Immature natural killer cell (primary cell): ENCODE data around the gene CCDC159. TPM values are rescaled to one million over a fixed set of nuclear protein-coding genes. Genes with fewer than 3 reads are reported as not detected.

ENCODE experiments used
- DNase-seq, 3 donors: peaks; one replicate each; pipeline ENCODE4 v3.0.0; 2022; ENCODE audit warnings: mixed read lengths in 1 of 3
- H3K27ac Mint-ChIP-seq, 6 donors: one replicate each; pipeline ENCODE4 v1.8.0; 2020; ENCODE audit warnings: mixed read lengths in 6 of 6, mild to moderate bottlenecking in 5 of 6, inconsistent platforms in 4 of 6, moderate library complexity in 3 of 6
- H3K27me3 Mint-ChIP-seq, 3 donors: one replicate each; pipeline ENCODE4 v1.8.0; 2020 to 2021; ENCODE audit warnings: low read depth in 3 of 3, mild to moderate bottlenecking in 3 of 3, mixed read lengths in 3 of 3, moderate library complexity in 3 of 3, inconsistent platforms in 1 of 3
- H3K36me3 Mint-ChIP-seq, 3 donors: one replicate each; pipeline ENCODE4 v1.8.0; 2020; ENCODE audit warnings: mixed read lengths in 3 of 3, inconsistent platforms in 2 of 3, mild to moderate bottlenecking in 2 of 3
- H3K4me1 Mint-ChIP-seq, 2 donors: one replicate each; pipeline ENCODE4 v1.8.0; 2020; ENCODE audit warnings: inconsistent platforms in 2 of 2, mild to moderate bottlenecking in 2 of 2, mixed read lengths in 2 of 2, moderate library complexity in 1 of 2
- H3K4me3 Mint-ChIP-seq, 5 donors: one replicate each; pipeline ENCODE4 v1.8.0; 2020; ENCODE audit warnings: mild to moderate bottlenecking in 5 of 5, mixed read lengths in 5 of 5, inconsistent platforms in 3 of 5, moderate library complexity in 3 of 5
- H3K9me3 Mint-ChIP-seq, 6 donors: one replicate each; pipeline ENCODE4 v1.8.0; 2020; ENCODE audit warnings: mild to moderate bottlenecking in 6 of 6, mixed read lengths in 6 of 6, inconsistent platforms in 4 of 6, moderate library complexity in 3 of 6
- polyA plus RNA-seq, 3 donors: library from polyadenylated mRNA; unstranded; fragments of 300-500 nt; fragmentation: Illumina TruSeq; gene quantifications; one replicate each; pipeline ENCODE4 v1.2.3, GENCODE V29; 2021

The CCDC159 gene
- polyA plus RNA-seq, 3 donors from 2014 or later: 26.5 to 32.4 (median 28.8) TPM

DNA sequence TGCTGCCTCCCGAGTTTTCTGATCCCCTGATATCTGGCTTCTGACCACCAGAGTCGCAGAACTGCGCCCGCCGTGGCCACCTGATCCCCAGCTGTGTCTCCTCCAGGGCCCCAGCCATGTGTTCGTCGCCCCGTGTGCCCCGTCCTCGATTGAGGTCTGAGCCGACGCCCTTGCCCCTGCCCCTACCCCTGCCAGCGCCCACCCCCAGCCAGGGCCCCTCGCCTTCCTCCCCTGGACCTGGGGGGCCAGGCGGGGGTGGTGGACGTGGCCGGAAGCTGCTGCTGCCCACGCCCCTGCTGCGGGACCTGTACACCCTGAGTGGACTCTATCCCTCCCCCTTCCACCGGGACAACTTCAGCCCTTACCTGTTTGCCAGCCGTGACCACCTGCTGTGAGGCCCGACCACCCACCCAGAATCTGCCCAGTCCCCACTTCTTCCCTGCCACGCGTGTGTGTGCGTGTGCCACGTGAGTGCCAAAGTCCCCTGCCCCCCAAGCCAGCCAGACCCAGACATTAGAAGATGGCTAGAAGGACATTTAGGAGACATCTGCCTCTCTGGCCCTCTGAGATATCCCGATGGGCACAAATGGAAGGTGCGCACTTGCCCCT is 18.1 kb downstream of the CCDC159 start:
- Mint-ChIP-seq H3K36me3 (peaks cover 3% of the 10 kb centered on the region in 3 donors), H3K4me1 (no peaks in the 10 kb centered on the region), H3K27me3 (peaks cover 0 to 4% (median 2%) of the 10 kb centered on the region in 3 donors), H3K4me3 (no peak overlapping the region), H3K27ac (no peak overlapping the region), H3K9me3 (no peaks in the 10 kb centered on the region)
- no peak for DNase-seq

GRCh38 chr19:11364935-11365334 is 18.6 kb downstream of the CCDC159 start:
- H3K9me3 Mint-ChIP-seq: no peaks in the 10 kb centered on the region
- H3K4me3 Mint-ChIP-seq: no peak overlapping the region
- no peaks in the 10 kb centered on the region for H3K4me1 Mint-ChIP-seq
- peaks cover 3 to 5% (median 3%) of the 10 kb centered on the region in 3 donors for H3K36me3 Mint-ChIP-seq
- no peak overlapping the region for H3K27ac Mint-ChIP-seq
- no peak for DNase-seq
- H3K27me3 Mint-ChIP-seq: peaks cover 0 to 4% (median 2%) of the 10 kb centered on the region in 3 donors

GRCh38 chr19:11365557-11366117 is 19.3 kb downstream of the CCDC159 start:
- Mint-ChIP-seq H3K4me1 (no peaks in the 10 kb centered on the region), H3K27ac (no peak overlapping the region), H3K4me3 (no peak overlapping the region), H3K36me3 (peaks cover 3 to 6% (median 5%) of the 10 kb centered on the region in 3 donors), H3K27me3 (peaks cover 0 to 4% (median 2%) of the 10 kb centered on the region in 3 donors), H3K9me3 (no peaks in the 10 kb centered on the region)
- no peak for DNase-seq

GRCh38 chr19:11367528-11367927 is 21.2 kb downstream of the CCDC159 start:
- Mint-ChIP-seq H3K36me3 (peaks cover 6 to 12% (median 10%) of the 10 kb centered on the region in 3 donors), H3K9me3 (no peaks in the 10 kb centered on the region), H3K27ac (no peak overlapping the region), H3K4me1 (no peaks in the 10 kb centered on the region), H3K27me3 (peaks cover 0 to 4% (median 0%) of the 10 kb centered on the region in 3 donors), H3K4me3 (no peak overlapping the region)
- DNase-seq: no peak

GRCh38 chr19:11370744-11371143 is 24.4 kb downstream of the CCDC159 start:
- Mint-ChIP-seq H3K9me3 (no peaks in the 10 kb centered on the region), H3K4me1 (peaks cover 0 to 5% of the 10 kb centered on the region in 2 donors), H3K27ac (no peak overlapping the region), H3K4me3 (no peak overlapping the region), H3K27me3 (peaks cover 0 to 4% (median 0%) of the 10 kb centered on the region in 3 donors), H3K36me3 (peaks cover 6 to 12% (median 10%) of the 10 kb centered on the region in 3 donors)
- DNase-seq: no peak

- DNase-seq: no peak
- H3K4me3 Mint-ChIP-seq: peak overlapping the region in 3 of 5 donors; percentile 15 to 57 (median 38)
- H3K4me1 Mint-ChIP-seq: peaks cover 0 to 14% of the 10 kb centered on the region in 2 donors
- peaks cover 11 to 16% (median 11%) of the 10 kb centered on the region in 3 donors for H3K36me3 Mint-ChIP-seq
- peak overlapping the region in 2 of 6 donors; percentile 29 to 55 for H3K27ac Mint-ChIP-seq
- no peaks in the 10 kb centered on the region for H3K9me3 Mint-ChIP-seq
- peaks cover 0 to 2% (median 0%) of the 10 kb centered on the region in 3 donors for H3K27me3 Mint-ChIP-seq
These were observed 27.0 kb downstream of the CCDC159 start for GRCh38 chr19:11373166-11373884.

DNA sequence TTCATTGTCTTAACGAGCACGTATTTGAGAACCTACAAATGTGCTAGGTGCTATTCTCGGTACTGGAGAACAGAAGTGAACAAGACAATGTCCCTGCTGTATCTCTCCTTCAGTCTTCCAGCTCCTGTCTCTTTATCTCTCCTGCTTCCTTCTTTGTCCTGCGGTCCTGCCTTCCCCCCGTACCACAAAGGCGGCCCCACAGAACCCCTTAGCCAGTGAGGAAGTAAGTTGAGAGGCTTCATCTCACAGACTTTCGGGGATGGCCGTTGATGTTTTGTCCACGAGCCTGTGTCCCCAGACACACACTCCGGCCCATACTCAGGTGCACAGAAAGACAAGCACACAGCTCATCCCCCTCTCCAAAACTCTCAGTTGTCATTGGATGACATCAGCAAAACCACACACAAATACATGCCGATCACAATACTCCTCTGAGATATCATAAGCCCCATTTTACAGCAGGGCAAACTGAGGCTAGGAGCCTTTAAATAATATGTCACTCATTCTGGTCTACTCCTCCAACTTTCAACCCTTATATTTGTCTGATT is 27.6 kb downstream of the CCDC159 start:
- no peak overlapping the region for H3K27ac Mint-ChIP-seq
- no peaks in the 10 kb centered on the region for H3K27me3 Mint-ChIP-seq
- H3K4me3 Mint-ChIP-seq: no peak overlapping the region
- no peaks in the 10 kb centered on the region for H3K9me3 Mint-ChIP-seq
- DNase-seq: no peak
- H3K4me1 Mint-ChIP-seq: peaks cover 0 to 14% of the 10 kb centered on the region in 2 donors
- H3K36me3 Mint-ChIP-seq: peaks cover 11 to 16% (median 11%) of the 10 kb centered on the region in 3 donors

DNA sequence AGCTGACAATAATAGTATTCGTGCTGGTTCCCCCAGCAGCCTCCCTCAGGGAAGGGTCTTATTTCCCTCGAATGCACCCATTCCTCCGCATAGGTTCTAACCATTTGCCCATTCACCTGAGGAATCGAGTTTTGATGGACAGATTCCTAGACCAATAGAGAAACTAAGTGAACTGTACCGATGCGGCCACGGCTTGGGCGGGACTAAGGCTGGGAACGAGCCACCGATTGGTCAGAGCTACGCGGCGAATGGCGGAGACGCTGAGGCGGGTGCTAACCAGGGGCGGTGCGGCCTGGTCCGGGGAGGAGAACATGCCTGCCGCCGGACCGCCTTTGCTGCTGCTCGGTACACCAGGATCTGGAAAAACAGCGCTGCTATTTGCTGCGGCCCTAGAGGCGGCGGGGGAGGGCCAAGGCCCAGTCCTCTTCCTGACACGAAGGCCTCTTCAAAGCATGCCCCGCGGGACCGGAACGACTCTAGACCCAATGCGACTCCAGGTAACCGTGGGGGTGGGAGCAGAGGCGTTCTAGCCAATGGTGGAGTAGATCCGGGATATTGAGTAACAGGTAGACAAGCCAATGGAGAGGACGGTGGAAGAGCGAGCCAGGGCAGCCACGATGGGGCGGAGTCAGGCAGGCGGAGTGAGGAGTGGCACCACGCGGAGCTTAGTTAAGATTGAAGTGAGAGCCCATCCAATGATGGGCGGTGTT is 28.3 kb downstream of the CCDC159 start, which contains the start of gene SWSAP1:
Gene SWSAP1, plus strand, starts transcription at position 234 of the 710 bp plus-strand sequence. Its CDS starts 15 bp downstream, at position 249.
- Mint-ChIP-seq H3K27ac (no peak within 1 kb of the TSS), H3K36me3 (peaks cover 8 to 12% (median 11%) of the 10 kb centered on the region in 3 donors), H3K4me3 (peak within 1 kb of the TSS in 1 of 5 donors; percentile 38)

DNA sequence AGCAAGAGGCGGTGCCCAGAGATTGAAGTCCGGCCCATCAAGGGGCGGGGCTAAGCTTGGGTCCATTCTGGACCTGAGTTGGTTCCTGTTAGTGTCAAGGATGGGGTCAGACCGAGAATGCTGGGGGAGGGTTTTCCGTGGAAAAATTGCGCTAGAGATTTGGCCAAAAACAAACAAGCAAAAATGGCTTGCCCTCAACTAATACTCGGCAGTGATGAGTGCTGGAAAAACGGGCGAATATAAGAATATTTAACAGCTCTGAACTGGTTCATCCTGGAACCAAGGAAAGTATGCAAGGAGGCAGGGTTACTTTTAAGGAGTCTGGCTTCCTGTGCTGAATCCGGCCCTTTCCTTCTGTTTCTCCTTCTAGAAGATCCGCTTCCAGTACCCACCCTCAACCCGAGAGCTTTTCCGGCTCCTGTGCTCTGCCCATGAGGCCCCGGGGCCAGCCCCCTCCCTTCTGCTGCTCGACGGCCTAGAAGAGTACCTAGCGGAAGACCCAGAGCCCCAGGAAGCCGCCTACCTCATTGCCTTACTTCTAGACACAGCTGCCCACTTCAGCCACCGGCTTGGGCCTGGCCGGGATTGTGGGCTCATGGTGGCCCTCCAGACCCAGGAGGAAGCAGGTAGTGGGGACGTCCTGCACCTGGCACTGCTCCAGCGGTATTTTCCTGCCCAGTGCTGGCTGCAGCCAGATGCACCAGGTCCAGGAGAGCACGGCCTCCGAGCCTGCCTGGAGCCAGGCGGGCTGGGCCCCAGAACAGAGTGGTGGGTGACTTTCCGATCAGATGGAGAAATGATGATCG is 29.0 kb downstream of the CCDC159 start:
- Mint-ChIP-seq H3K4me3 (no peak overlapping the region), H3K36me3 (peaks cover 8 to 11% (median 11%) of the 10 kb centered on the region in 3 donors), H3K27me3 (no peaks in the 10 kb centered on the region), H3K9me3 (no peaks in the 10 kb centered on the region), H3K4me1 (peaks cover 5 to 19% of the 10 kb centered on the region in 2 donors), H3K27ac (no peak overlapping the region)
- peak; percentile 59 to 68 (median 68) for DNase-seq

More for the DNA sequence above, 28.3 kb downstream of the CCDC159 start, which contains the start of gene SWSAP1:
- H3K4me1 Mint-ChIP-seq: peaks cover 0 to 14% of the 10 kb centered on the region in 2 donors
- no peaks in the 10 kb centered on the region for H3K27me3 Mint-ChIP-seq
- H3K9me3 Mint-ChIP-seq: no peaks in the 10 kb centered on the region
- DNase-seq: peak; percentile 98 to 99 (median 99)

DNA sequence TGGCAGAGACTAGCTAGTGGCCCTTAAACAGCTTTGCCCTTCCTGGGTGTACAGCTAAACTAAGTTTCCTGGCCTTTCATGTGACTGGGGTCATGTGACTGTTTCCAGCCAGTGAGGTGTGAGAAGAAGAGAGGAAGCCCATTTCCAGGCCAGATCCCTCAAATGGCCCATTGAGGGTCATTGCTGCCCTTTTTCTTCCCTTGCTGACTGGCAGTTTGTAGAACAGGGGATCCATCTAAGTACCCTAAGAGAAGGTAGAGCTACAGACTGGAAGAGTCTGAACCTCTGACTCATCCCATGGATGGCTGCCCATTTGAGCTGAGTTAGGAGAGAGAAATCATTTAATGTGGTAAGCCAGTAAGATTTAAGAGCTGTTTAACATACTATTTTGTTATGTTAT is 30.9 kb downstream of the CCDC159 start:
- Mint-ChIP-seq H3K4me1 (peaks cover 21 to 36% of the 10 kb centered on the region in 2 donors), H3K9me3 (no peaks in the 10 kb centered on the region), H3K27ac (peak overlapping the region; percentile 18 to 87 (median 72)), H3K4me3 (peak overlapping the region in 4 of 5 donors; percentile 3 to 64 (median 47)), H3K27me3 (peaks cover 9 to 15% (median 13%) of the 10 kb centered on the region in 3 donors), H3K36me3 (peaks cover 4% of the 10 kb centered on the region in 3 donors)
- no peak for DNase-seq

GRCh38 chr19:11377756-11378155 is 31.4 kb downstream of the CCDC159 start:
- no peak for DNase-seq
- Mint-ChIP-seq H3K27me3 (peaks cover 9 to 19% (median 16%) of the 10 kb centered on the region in 3 donors), H3K4me1 (peaks cover 25 to 39% of the 10 kb centered on the region in 2 donors)

DNA sequence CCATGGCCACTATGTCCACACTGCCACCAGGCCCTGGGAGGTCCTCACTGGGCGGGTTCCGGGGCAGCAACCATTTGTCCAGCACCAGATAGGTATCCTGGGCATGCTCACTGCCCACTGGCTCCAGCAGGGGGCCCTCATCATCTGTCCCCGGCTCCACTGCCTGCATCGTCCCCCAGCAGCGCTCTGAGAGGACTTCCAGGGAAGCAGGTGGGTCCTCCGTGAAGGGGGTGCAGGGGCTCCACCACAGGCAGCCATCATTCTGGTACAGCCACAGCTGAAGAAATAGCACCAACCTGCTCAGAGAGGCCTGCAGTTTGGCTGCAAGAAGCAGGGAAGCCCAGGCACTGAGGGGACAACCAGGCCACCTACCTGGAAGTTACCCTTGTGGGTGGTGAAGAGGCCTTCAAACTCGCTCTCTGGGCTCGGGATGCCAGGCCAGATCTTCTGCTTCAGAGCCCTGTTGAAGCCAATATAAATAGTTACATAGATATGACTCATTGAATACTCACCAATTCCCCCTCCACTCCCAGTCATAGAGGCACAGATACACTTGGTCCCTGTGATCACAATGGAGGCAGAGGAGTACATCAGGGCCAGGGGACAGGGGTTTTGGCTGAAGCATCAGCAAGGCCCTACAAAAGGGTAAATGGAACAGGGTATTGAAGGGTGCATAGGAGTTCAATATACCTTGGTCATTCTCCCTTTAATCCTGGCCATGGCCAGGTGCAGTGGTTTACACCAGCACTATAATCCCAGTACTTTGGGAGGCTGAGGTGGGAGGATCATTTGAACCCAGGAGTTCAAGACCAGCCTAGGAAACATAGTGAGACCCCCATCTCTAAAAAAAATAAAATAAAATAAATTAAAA is 32.2 kb downstream of the CCDC159 start:
- H3K36me3 Mint-ChIP-seq: peaks cover 4% of the 10 kb centered on the region in 3 donors
- peak overlapping the region in 3 of 5 donors; percentile 17 to 50 (median 21) for H3K4me3 Mint-ChIP-seq
- H3K27ac Mint-ChIP-seq: peak overlapping the region in 1 of 6 donors; percentile 44
- no peak for DNase-seq
- peaks cover 9 to 22% (median 16%) of the 10 kb centered on the region in 3 donors for H3K27me3 Mint-ChIP-seq
- peaks cover 28 to 37% of the 10 kb centered on the region in 2 donors for H3K4me1 Mint-ChIP-seq
- no peaks in the 10 kb centered on the region for H3K9me3 Mint-ChIP-seq

More at GRCh38 chr19:11377756-11378155, 31.4 kb downstream of the CCDC159 start:
- Mint-ChIP-seq H3K36me3 (peaks cover 4% of the 10 kb centered on the region in 3 donors), H3K4me3 (no peak overlapping the region), H3K9me3 (no peaks in the 10 kb centered on the region), H3K27ac (peak overlapping the region in 1 of 6 donors; percentile 64)
